ENCODE data around the gene CWC27. TPM values are rescaled to one million over a fixed set of nuclear protein-coding genes. Genes with fewer than 3 reads are reported as not detected.

The CWC27 gene
- total and polyA plus RNA-seq, 2 donors from 2014 or later = 16.5 to 17.3 TPM

DNA sequence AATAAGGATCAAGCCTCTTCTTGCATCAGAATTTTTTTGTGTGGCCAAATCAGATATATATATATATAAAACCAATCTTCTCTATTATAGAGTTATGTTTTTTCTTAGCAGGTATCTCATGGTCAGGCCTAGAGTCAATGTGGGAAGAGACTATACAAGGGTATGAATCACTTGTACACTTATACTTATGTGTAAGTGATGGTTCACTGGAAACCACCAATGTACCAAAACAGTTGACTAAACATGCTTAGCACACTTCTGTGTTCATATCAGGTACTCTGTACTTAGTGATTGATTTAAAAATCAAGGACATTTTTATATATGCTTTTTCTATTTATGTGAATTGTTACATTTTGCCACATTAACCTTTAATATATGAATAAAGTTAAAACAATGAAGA, 92.6 kb downstream of the CWC27 start:
- TF ChIP-seq, protein P1, sequence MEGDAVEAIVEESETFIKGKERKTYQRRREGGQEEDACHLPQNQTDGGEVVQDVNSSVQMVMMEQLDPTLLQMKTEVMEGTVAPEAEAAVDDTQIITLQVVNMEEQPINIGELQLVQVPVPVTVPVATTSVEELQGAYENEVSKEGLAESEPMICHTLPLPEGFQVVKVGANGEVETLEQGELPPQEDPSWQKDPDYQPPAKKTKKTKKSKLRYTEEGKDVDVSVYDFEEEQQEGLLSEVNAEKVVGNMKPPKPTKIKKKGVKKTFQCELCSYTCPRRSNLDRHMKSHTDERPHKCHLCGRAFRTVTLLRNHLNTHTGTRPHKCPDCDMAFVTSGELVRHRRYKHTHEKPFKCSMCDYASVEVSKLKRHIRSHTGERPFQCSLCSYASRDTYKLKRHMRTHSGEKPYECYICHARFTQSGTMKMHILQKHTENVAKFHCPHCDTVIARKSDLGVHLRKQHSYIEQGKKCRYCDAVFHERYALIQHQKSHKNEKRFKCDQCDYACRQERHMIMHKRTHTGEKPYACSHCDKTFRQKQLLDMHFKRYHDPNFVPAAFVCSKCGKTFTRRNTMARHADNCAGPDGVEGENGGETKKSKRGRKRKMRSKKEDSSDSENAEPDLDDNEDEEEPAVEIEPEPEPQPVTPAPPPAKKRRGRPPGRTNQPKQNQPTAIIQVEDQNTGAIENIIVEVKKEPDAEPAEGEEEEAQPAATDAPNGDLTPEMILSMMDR (IDR thresholded peaks at IDR 0.05; ENCODE audit: borderline replicate concordance, extremely low read depth, insufficient read depth) = no peak
- no peak overlapping the region for H3K9ac ChIP-seq (ENCODE audit: low read length in 3 of 3)
- H3K4me3 ChIP-seq (ENCODE audit: low read length in 3 of 3) = no peak overlapping the region
- intact Hi-C loops (cut with DNase I) = no loop called here
- H3K36me3 ChIP-seq (ENCODE audit: control insufficient read depth in 2 of 3, insufficient read depth in 3 of 3, low read length in 3 of 3) = no peaks in the 10 kb centered on the region
- H3K9me3 ChIP-seq (ENCODE audit: control insufficient read depth in 2 of 3, insufficient read depth in 1 of 3, low read length in 3 of 3) = no peaks in the 10 kb centered on the region
- DNase-seq (no peak), FAIRE-seq (no peak)
- H3K4me1 ChIP-seq (ENCODE audit: control insufficient read depth in 2 of 3, insufficient read depth in 2 of 3, low read depth in 1 of 3, low read length in 3 of 3) = no peaks in the 10 kb centered on the region
- H3K27me3 ChIP-seq (ENCODE audit: control insufficient read depth, insufficient read depth, low read length) = no peaks in the 10 kb centered on the region
- no peak overlapping the region for H3K27ac ChIP-seq (ENCODE audit: low read depth in 2 of 2, low read length in 2 of 2)

DNA sequence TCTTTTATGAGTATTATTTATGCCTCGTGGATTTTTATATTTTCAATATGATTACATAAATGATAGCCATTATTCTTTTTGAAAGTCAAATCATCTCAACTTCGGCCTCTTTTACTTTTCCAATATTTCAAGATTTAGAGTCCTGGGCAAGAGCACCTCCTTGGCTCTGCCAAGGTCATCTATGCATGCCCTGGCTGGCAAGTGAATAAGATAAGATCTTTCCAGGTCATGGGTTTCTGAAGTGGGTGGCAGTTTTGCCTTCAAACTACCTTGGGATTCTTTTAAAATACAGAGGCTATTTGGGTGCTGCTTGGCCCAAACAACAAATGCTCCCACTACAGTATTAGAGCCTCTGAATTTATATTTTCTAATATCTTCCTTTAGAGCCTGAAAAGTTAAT, 95.4 kb downstream of the CWC27 start:
- no peak for DNase-seq

DNA sequence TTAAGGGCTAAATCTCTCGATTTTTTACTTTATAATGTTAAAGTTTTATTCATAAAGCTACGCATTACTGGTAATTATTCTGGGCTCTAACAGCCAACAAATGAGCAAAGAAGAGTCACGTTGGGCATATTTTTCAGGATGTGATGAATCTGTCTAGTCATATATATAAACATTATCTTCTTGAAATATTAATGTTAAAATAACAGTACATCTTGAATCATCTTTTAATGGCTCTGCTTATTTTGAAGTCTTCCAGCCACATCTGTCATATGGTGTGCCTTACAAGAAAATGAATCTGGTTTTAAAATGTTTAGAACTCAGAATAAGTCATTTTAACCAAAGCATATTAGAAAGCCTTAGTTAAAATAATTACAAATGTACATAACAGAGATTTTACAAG, 96.9 kb downstream of the CWC27 start:
- Histone ChIP-seq H3K4me1 (ENCODE audit: control insufficient read depth in 2 of 3, insufficient read depth in 2 of 3, low read depth in 1 of 3, low read length in 3 of 3) (no peaks in the 10 kb centered on the region), H3K9me3 (ENCODE audit: control insufficient read depth in 2 of 3, insufficient read depth in 1 of 3, low read length in 3 of 3) (no peaks in the 10 kb centered on the region), H3K27me3 (ENCODE audit: control insufficient read depth, insufficient read depth, low read length) (no peaks in the 10 kb centered on the region), H3K4me3 (ENCODE audit: low read length in 3 of 3) (no peak overlapping the region), H3K9ac (ENCODE audit: low read length in 3 of 3) (no peak overlapping the region), H3K27ac (ENCODE audit: low read depth in 2 of 2, low read length in 2 of 2) (no peak overlapping the region), H3K36me3 (ENCODE audit: control insufficient read depth in 2 of 3, insufficient read depth in 3 of 3, low read length in 3 of 3) (no peaks in the 10 kb centered on the region)
- intact Hi-C loops (cut with DNase I) = no loop called here
- FAIRE-seq (no peak), DNase-seq (no peak)
- TF ChIP-seq, protein P1 (IDR thresholded peaks at IDR 0.05; ENCODE audit: borderline replicate concordance, extremely low read depth, insufficient read depth) = no peak

More for the DNA sequence above, 95.4 kb downstream of the CWC27 start:
- no peak overlapping the region for H3K9ac ChIP-seq (ENCODE audit: low read length in 3 of 3)
- H3K4me3 ChIP-seq (ENCODE audit: low read length in 3 of 3) = no peak overlapping the region
- H3K4me1 ChIP-seq (ENCODE audit: control insufficient read depth in 2 of 3, insufficient read depth in 2 of 3, low read depth in 1 of 3, low read length in 3 of 3) = no peaks in the 10 kb centered on the region
- no peak overlapping the region for H3K27ac ChIP-seq (ENCODE audit: low read depth in 2 of 2, low read length in 2 of 2)
- no peaks in the 10 kb centered on the region for H3K36me3 ChIP-seq (ENCODE audit: control insufficient read depth in 2 of 3, insufficient read depth in 3 of 3, low read length in 3 of 3)
- no peak for FAIRE-seq
- no peaks in the 10 kb centered on the region for H3K27me3 ChIP-seq (ENCODE audit: control insufficient read depth, insufficient read depth, low read length)
- H3K9me3 ChIP-seq (ENCODE audit: control insufficient read depth in 2 of 3, insufficient read depth in 1 of 3, low read length in 3 of 3) = no peaks in the 10 kb centered on the region
- TF ChIP-seq, protein P1 (IDR thresholded peaks at IDR 0.05; ENCODE audit: borderline replicate concordance, extremely low read depth, insufficient read depth) = no peak
- intact Hi-C loops (cut with DNase I) = no loop called here

DNA sequence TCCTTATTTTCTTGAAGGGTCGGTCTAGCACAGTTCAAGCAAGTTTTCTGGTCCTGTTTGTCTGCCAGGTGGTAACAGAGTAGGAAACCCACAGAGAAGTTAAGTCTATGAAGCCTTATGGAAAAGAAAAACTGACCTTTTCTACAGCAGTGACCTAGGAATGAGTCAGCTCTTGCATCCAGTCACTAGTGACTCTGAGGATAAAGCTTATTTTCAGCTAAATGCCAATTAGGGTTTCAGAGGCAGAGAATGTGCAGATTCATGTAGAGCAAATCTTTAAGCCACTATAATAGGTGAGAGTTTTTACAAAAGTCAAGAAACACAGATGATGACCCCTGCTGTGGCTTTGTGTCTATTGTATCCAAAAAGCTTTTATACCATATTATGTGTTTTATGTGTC, 100.7 kb downstream of the CWC27 start:
- no peaks in the 10 kb centered on the region for H3K4me1 ChIP-seq (ENCODE audit: control insufficient read depth in 2 of 3, insufficient read depth in 2 of 3, low read depth in 1 of 3, low read length in 3 of 3)
- no peaks in the 10 kb centered on the region for H3K9me3 ChIP-seq (ENCODE audit: control insufficient read depth in 2 of 3, insufficient read depth in 1 of 3, low read length in 3 of 3)
- H3K4me3 ChIP-seq (ENCODE audit: low read length in 3 of 3) = no peak overlapping the region
- no peak for FAIRE-seq
- intact Hi-C loops (cut with DNase I) = no loop called here
- TF ChIP-seq, protein P1 (IDR thresholded peaks at IDR 0.05; ENCODE audit: borderline replicate concordance, extremely low read depth, insufficient read depth) = no peak
- no peak for DNase-seq
- H3K27me3 ChIP-seq (ENCODE audit: control insufficient read depth, insufficient read depth, low read length) = no peaks in the 10 kb centered on the region
- no peak overlapping the region for H3K9ac ChIP-seq (ENCODE audit: low read length in 3 of 3)
- H3K36me3 ChIP-seq (ENCODE audit: control insufficient read depth in 2 of 3, insufficient read depth in 3 of 3, low read length in 3 of 3) = no peaks in the 10 kb centered on the region
- no peak overlapping the region for H3K27ac ChIP-seq (ENCODE audit: low read depth in 2 of 2, low read length in 2 of 2)

Measured in kidney (tissue), 14 donors.